ENCODE measurements around the gene NDUFB6.

DNA sequence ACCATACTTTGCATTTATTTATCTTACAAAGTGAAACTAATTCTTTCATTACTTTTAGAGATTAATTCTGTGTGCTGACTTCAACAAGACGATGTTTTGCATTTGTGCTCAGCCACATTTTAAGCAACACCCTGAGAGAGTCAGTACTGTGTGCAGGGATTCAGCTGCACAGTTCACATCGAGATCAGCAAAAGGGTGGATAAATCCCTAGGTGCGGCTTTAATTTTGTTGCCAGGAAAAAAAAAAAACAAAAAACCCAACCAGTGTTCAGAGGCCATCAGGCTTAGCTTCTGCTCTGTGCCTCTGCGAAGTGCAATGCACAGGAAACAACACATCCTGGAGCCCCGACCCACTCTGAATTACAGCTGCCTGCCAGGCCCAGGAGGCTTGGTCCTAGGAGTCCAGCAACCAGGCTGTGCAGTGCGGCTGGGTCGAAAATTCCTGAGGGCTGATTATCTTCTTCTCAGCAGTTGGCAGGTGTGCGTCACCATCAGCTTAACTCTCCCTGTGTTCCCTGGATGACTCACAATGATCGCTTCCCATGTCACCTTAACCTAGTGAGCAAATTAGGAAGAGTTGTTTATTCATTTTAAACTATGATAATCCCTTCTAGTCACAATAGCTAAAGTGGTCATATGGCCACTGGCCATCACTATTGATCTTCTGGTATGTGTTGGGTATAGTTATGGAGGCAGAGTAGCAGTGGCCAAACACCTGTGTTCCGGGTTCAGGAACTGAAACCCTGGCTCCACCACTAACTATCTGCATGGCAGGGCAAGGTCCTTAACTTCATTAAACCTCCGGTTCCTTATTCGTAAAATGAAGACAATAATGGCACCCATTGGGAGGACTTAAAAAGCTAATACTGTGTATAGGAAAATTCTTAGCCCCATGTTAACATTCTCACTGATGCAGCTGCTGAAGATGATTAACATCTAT lies 31.2 kb upstream of the NDUFB6 start:
- TF ChIP-seq, protein P1, sequence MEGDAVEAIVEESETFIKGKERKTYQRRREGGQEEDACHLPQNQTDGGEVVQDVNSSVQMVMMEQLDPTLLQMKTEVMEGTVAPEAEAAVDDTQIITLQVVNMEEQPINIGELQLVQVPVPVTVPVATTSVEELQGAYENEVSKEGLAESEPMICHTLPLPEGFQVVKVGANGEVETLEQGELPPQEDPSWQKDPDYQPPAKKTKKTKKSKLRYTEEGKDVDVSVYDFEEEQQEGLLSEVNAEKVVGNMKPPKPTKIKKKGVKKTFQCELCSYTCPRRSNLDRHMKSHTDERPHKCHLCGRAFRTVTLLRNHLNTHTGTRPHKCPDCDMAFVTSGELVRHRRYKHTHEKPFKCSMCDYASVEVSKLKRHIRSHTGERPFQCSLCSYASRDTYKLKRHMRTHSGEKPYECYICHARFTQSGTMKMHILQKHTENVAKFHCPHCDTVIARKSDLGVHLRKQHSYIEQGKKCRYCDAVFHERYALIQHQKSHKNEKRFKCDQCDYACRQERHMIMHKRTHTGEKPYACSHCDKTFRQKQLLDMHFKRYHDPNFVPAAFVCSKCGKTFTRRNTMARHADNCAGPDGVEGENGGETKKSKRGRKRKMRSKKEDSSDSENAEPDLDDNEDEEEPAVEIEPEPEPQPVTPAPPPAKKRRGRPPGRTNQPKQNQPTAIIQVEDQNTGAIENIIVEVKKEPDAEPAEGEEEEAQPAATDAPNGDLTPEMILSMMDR (IDR thresholded peaks at IDR 0.05): no peak
- TF ChIP-seq POLR2A (IDR thresholded peaks at IDR 0.05): no peak
